Muscle of arm (tissue), 14 donors: ENCODE measurements around the gene ZRANB2. TPM values are rescaled to one million over a fixed set of nuclear protein-coding genes. Genes with fewer than 3 reads are reported as not detected.

ENCODE experiments used
- DNase-seq: peaks from one replicate; pipeline ENCODE4 v3.0.0-alpha.2; 2013
- long read RNA-seq, 11 donors: transcript quantifications; one replicate each; lab custom pipeline, GENCODE V29; 2026
- polyA plus RNA-seq, 12 donors: library from polyadenylated mRNA; unstranded; fragments of 120-200 nt; gene quantifications; one replicate each; pipeline ENCODE4 v1.2.1, GENCODE V29; 2013; ENCODE audit not compliant: insufficient read length in 12 of 12

Gene ZRANB2, protein sequence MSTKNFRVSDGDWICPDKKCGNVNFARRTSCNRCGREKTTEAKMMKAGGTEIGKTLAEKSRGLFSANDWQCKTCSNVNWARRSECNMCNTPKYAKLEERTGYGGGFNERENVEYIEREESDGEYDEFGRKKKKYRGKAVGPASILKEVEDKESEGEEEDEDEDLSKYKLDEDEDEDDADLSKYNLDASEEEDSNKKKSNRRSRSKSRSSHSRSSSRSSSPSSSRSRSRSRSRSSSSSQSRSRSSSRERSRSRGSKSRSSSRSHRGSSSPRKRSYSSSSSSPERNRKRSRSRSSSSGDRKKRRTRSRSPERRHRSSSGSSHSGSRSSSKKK
- polyA plus RNA-seq = 100 to 1,000 TPM in 9 of 12 donors, 10 to 100 TPM in 2, not detected in 1; 73.9 to 171 (median 118) TPM
- long read RNA-seq, donor 1, transcript ZRANB2-204 (2 exons, 3,677 nt) = major isoform, 16 of 133 reads
- long read RNA-seq, donor 1, partial matches to known transcripts = 107 of 133 reads
- long read RNA-seq, donor 1, other reads (novel, unspliced or antisense) = 0 of 133 reads
- long read RNA-seq, donor 2, transcript ZRANB2-201 (11 exons, 2,821 nt) = major isoform, 9 of 46 reads
- long read RNA-seq, donor 2, partial matches to known transcripts = 31 of 46 reads
- long read RNA-seq, donor 2, other reads (novel, unspliced or antisense) = 0 of 46 reads
- long read RNA-seq, donor 3, transcript ZRANB2-204 (2 exons, 3,677 nt) = major isoform, 8 of 63 reads
- long read RNA-seq, donor 3, partial matches to known transcripts = 50 of 63 reads
- long read RNA-seq, donor 3, other reads (novel, unspliced or antisense) = 0 of 63 reads
- long read RNA-seq, donor 4, partial matches to known transcripts = 19 of 27 reads
- long read RNA-seq, donor 4, other reads (novel, unspliced or antisense) = 0 of 27 reads
- long read RNA-seq, donor 5, transcript ZRANB2-201 (11 exons, 2,821 nt) = major isoform, 18 of 217 reads
- long read RNA-seq, donor 5, transcript ZRANB2-204 (2 exons, 3,677 nt) = minor isoform, 6 of 217 reads
- long read RNA-seq, donor 5, transcript ZRANB2-202 (10 exons, 3,078 nt) = minor isoform, 14 of 217 reads
- long read RNA-seq, donor 5, partial matches to known transcripts = 179 of 217 reads
- long read RNA-seq, donor 5, other reads (novel, unspliced or antisense) = 0 of 217 reads
- long read RNA-seq, donor 6, transcript ZRANB2-204 (2 exons, 3,677 nt) = major isoform, 8 of 54 reads
- long read RNA-seq, donor 6, transcript ZRANB2-202 (10 exons, 3,078 nt) = minor isoform, 5 of 54 reads
- long read RNA-seq, donor 6, transcript ZRANB2-201 (11 exons, 2,821 nt) = minor isoform, 5 of 54 reads
- long read RNA-seq, donor 6, partial matches to known transcripts = 36 of 54 reads
- long read RNA-seq, donor 6, other reads (novel, unspliced or antisense) = 0 of 54 reads
- long read RNA-seq, donor 7, transcript ZRANB2-204 (2 exons, 3,677 nt) = major isoform, 7 of 24 reads
- long read RNA-seq, donor 7, transcript ZRANB2-201 (11 exons, 2,821 nt) = minor isoform, 6 of 24 reads
- long read RNA-seq, donor 7, partial matches to known transcripts = 7 of 24 reads
- long read RNA-seq, donor 7, other reads (novel, unspliced or antisense) = 0 of 24 reads
- long read RNA-seq, donor 8, transcript ZRANB2-204 (2 exons, 3,677 nt) = minor isoform, 12 of 198 reads
- long read RNA-seq, donor 8, transcript ZRANB2-202 (10 exons, 3,078 nt) = minor isoform, 8 of 198 reads
- long read RNA-seq, donor 8, transcript ZRANB2-201 (11 exons, 2,821 nt) = major isoform, 15 of 198 reads
- long read RNA-seq, donor 8, partial matches to known transcripts = 161 of 198 reads
- long read RNA-seq, donor 8, other reads (novel, unspliced or antisense) = 0 of 198 reads
- long read RNA-seq, donor 9, transcript ZRANB2-201 (11 exons, 2,821 nt) = major isoform, 5 of 48 reads
- long read RNA-seq, donor 9, partial matches to known transcripts = 37 of 48 reads
- long read RNA-seq, donor 9, other reads (novel, unspliced or antisense) = 0 of 48 reads
- long read RNA-seq, donor 10, transcript ZRANB2-201 (11 exons, 2,821 nt) = major isoform, 9 of 64 reads
- long read RNA-seq, donor 10, partial matches to known transcripts = 47 of 64 reads
- long read RNA-seq, donor 10, other reads (novel, unspliced or antisense) = 0 of 64 reads
- long read RNA-seq, donor 11, transcript ZRANB2-201 (11 exons, 2,821 nt) = major isoform, 11 of 79 reads
- long read RNA-seq, donor 11, transcript ZRANB2-204 (2 exons, 3,677 nt) = minor isoform, 7 of 79 reads
- long read RNA-seq, donor 11, partial matches to known transcripts = 54 of 79 reads
- long read RNA-seq, donor 11, other reads (novel, unspliced or antisense) = 0 of 79 reads

DNA sequence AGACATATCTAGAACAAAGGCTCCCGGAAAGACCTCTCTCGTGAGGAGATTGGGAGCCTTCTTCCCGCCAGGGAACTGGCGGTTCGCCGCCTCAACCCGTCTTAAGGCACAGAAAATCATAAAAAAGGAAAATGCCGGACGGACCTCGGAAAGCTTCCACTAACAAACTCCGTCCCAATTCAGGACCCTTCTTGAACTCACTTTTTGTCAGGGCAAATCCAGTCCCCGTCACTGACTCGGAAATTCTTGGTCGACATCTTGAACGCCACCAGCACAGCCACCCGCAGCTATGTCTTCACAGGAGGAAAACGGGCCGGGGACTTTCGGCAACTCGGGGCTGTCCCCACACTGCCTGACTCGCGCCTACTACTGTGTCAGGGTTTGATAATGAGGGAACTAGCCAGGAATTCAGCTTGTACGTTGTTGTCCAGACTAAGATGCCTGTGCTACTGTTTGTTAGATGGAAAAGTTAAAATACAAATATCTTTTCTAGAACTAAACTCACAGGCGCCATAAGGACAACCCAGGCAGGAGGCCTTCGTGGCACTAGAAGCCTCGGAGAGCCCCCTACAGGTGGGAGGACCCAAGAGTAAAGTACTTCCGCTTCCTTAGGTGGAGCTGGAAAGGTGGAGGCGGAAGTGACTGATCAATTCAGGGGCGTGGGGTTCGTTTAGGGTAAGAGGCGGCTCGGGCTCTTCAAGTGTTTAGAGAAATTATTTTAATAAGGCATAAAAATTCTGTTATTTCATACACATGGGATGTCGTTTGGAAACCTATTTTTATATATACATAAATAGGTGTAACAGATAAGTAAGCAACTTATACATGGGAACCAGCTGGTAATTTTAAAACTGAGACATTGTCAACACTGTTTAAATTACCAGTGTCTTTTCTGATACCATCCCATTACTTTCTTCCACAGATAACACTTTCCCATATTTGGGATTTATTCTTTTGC is at the start of gene ZRANB2:
Gene ZRANB2 (minus strand): TSS at position 297 of the 958 bp plus-strand sequence. CDS start 40 bp downstream, at position 257.
- DNase-seq = peak; percentile 95

DNA sequence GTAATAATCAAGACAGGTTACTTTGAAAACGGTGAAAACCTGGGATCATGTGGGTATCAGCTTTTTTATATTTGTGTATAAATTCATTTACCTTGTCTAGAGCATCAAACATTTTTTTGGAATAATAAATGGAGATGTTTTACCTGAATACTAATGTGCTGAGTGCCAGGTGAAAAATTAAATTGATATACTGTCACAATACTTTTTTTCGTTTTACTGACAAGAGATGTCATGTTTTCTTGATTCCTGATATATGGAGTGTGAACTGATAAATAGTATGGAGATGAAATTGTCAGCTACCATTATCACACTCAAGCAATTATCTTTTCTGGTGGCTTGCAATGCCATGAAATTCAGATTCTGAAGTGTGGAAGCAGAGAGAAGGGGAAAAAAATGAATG is 47.2 kb upstream of the ZRANB2 start:
- no peak for DNase-seq

DNA sequence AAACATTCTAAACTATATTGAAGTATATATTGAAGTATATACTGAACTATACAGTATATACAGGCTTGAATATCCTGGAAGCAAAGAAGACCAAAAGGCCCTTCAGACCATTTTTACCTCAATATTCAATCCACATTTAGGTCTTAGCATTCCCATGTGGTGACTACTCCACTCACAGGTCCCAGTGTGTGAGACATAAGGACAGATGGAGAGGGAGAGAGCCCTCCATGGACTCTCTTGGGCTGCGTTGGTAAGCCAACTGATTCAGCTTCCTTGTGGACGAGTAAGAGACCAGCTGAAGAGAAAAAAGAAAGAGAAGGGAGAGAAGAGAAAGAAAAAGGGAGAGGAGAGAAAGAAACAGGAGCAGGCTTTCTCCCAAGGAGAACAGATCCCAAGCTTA is 37.3 kb upstream of the ZRANB2 start:
- no peak for DNase-seq

DNA sequence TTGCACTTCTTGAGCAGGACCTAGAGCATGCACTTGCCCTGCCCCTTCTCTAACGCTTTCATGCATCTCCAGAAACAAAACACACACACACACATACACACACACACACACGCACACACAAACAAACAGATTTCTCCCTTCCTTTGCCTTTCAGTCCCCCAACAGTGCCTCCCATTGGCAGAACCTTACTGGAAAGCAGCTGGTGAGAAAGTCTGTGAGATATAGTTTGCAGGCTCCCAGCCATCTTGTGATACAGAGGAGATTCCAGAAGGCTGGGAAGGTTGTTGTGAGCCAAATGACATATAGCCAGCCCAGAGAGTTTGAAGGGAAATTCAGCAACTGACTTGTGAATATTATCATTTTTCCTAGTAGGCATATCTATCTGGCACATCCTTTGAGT is 35.9 kb upstream of the ZRANB2 start:
- peak; percentile 13 for DNase-seq

DNA sequence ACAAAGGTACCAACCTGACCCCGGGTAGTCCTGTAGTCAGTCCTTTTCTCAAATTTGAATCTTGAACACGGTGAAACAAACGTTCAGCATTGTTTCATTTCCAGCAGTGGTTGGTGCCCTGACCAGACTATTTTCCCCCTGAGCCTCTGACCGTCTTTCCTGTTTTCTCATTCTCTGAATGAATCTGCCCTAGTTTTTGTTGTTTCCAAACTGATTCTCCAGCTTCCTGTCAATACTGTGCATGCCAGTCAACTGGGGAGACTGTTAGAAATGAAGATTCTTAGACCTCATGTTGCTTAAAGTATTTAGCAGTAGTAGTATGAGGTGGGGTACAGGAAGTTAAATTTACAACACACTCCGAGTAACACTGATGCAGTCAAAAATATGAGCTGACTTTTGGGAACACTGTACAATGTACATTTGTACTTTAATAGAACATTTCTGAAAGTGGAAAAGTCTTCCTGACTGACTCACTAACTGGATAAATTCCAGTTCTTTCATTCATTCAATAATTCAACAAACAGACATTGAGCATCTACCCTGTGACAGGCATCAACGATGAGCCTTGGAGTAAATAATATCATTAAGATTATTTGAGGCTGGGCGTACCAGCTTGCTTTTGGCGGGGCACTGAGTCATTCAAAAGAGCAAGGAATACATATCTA is 26.0 kb upstream of the ZRANB2 start:
- DNase-seq = no peak

DNA sequence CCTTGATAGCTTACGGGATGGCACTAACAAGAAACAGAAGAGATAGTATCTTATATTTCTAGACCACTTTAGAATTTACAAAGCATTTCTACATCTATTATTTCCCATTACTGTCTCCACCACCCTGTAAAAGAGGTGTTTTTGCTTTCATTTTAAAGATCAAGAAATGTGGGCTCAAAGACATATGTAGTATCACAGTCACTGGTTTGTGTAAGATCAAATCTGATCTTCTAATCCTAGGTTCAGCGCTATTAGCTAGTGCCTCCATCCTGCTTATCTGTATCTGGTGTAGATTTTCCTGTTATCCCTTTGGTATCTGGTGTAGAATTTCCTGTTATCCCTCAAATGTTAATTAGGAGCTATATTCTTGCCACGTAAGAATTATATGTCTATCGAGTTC is 23.6 kb upstream of the ZRANB2 start:
- DNase-seq = no peak

DNA sequence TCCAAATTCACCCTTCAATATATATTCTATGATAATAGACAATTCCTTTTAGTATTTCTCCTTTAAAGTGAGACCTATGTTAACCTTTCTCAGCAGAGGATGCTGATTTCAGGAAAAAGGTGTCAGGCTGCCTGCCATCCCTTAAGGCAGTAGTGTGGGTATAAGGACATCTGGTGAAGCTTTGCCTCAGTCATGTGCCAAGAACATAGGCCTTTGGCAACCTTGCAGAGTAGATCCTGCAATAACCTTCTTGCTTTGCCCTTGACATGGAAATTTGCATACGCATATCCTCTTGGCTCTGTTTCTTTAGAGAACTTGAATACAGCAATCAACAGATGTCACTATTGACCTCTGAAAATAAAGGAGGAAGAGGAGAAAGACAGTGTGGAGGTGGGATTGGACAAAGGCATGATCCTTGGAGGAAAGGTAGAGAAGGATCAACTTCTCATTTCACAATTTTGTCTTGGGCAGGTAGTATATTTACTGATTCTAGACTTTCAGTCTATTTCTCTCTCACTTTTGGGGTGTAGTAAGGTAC is 21.1 kb upstream of the ZRANB2 start:
- no peak for DNase-seq

DNA sequence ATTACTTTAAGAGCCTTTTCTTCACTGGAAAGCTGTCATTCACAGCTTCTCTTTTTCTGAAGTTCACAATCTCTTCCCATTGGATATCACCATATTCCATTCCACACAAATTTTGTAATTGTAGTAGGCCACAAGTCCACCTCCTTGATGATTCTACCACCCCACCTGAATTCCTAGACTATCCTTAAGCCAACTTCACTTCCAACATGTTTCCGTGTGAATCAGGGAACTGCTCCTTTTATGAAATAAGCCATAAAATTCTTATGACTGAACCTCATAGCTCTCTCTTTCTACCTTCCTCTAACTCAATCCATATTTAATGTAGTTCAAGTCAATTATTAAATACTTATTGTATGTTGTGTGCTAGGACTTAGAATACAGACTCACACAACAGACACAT is 16.6 kb upstream of the ZRANB2 start:
- no peak for DNase-seq

DNA sequence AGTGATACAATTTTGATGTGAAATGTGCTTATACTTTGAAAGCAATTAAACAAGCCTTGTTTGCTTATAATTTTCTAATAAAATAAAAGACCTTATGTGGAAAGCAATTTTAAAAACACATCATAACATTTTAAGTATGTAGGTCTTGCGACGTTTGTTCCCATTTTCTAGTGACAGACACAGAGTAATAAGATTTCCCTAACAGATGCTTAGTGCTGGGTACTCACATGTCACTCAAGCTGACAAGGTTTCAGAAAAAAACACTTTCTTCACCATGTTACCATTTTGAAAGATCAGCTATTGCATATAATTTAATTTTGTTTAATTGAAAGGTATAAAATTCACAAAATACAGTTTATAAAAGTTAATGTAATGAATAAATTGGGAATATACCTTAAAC is 14.1 kb upstream of the ZRANB2 start:
- no peak for DNase-seq

DNA sequence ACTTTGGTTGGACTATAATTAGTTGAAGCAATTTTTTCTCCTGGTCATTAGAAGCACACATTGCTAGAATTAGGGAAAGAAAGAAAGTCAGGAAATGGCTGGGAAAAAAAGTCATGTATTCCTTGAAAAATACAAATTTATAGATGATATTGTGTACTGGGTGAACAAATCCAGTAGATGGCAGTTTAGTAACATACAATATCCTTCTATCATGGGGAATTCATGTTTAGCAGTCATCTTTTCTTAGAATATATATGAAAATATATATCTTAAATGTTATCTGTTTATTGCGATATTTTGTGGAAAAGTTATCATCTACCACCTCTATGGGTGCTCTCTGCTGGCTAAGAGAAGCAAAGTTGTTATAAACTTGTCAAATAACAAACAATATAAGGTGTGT is 13.1 kb upstream of the ZRANB2 start:
- no peak for DNase-seq

DNA sequence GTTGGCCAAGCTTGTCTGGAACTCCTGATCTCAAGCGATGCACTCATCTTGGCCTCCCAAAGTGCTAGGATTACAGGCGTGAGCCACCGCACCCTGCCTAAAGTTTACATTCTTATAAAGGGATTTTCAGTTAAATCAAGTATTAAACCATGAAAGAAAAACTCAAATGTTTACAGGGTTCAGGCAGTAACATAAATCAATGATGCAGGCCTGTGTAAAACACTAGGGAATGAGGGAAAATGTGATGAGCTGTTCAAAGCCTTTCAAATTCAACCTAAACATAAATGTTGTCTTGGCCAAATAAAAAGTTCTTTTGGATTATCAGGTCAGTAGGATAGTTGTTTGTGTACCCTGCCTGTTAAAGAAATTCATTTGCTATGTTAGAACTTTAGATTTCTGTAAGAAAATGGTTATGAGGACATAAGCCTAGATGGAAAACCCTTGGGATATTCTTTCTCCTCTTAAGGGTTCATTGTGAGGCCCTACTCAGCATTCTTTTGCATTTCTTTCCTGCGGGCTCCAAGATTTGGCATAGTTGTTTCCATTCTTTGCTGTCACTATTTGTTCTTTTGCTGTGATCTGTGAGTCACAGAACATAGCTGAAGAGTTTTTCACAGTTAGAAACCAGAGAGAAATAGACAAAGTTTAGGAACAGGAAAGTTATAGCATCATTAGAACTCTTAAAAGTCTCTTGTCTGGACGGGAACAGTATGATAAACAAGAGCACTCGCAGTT is 8.9 kb upstream of the ZRANB2 start:
- DNase-seq = no peak

DNA sequence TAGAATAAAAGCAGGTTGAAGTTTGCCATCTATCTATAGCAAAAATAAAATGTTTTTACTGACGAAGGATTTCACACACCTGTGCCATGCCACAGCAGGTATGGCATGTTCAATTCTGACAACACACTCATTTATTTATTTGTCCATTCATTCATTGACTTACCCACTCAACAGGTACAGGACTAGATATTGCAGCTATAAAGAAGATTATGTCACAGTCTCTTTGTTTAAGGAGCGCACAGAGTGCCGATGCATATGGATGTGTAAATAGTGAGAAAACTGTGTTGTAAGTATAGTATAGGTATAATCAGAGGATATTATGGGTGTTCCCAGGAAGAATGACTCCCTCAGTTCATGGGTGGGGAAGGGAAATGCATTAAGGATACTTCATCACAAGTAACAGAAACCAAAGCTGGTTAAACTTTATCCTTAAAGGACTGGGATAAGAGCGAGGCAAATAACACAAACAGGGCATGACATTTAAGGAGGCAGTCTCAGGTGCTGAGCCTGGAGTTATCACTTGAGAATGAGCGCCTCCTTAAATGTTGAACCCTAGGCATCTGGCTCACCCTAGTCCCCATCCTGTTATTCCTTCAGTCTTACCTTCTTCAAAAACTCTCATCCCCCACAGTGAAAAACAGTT is 7.9 kb upstream of the ZRANB2 start:
- DNase-seq = no peak

DNA sequence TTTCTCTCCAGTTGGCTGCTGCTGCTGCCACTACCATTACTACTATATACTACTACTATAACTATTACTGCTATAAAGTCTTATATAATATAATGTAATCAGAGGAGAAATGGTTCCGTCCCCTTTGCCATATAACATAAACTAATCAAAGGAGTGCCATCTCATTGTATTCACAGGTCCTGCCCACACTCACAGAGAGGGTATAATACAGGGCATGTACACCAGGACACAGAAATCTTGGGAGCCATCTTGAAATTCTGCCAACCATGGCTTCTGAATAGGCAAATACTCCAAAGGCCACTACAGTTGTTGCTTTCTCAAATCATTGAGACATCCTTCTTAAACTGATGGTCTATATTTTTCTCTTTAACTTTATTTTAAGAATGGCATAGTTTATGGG is 6.9 kb upstream of the ZRANB2 start:
- no peak for DNase-seq

DNA sequence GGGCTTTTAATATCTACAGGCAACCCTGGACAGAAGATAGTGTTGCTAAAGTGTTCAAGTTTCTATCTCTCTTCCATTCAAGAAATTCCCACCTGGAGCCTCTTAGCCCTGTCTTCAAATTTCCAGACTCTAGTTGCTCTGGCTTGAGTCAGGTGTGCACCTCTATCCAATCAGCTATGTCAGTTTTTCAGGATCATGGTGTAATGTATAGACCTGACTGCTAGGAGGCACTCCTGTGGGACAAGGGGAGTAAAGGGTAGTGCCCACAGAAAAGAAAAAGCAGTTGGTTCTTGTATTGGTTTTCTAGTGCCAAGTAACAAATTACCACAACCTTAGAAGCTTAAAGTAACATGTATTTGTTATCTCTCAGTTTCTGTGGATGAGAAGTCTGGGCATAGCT is 6.2 kb upstream of the ZRANB2 start:
- no peak for DNase-seq

DNA sequence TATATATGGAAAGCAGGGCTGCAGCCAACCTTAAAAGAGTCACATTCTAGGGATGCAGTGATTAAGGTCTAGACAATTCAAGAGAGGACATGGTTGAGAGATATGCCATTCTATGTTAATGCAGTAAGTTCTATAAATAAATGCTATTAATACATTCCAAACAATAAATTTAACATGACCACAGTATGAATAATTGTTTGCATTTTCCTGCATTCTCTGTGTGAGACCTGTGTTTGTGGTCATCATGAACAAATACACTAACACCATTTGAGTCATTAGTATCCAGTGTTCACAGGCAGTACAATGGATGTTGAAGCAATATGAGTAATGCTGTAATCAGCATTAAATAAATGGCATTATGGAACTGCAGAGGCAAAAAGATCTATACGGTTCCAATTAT is 5.5 kb upstream of the ZRANB2 start:
- DNase-seq = no peak

DNA sequence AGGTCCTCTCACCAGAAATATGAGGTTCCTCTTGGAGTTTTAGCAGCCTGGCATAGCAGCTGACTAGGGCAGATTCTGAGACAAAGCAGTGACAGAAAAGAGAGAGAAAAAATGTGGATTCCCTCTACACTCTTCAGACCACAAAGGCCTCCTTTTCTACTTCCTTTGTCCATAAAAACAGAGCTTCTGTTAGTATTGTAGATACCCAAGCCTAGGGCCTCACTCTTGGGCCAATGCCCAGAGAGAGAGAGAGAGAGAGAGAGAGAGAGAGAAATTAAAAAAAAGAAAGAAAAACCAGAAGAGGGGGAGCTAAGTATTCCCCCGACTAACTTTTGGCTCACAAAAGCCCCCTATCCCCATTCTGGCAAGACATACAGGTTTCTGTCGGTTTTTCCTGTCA is 2.4 kb upstream of the ZRANB2 start:
- no peak for DNase-seq

DNA sequence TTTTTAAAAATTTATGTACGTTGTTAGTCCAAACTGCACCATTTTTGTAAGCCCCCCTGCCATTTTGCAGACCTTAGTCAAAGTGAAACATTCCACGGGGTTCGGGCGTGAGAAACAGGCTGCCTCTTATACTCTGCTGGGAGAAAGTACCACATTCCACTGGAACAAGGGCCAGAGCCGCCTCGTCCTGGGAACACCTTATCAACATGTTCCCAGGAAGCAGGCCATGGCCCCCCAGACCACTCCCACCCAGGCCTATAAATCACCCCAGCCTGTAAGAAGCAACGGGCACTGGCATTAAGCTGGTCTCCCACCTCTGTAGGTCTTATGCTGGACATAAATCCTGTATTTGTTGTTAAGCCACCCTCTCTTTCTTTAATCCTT is 854 bp upstream of the ZRANB2 start:
- no peak for DNase-seq
